HL-60 (cell line): ENCODE results near the gene PSMD11.
"Not testable (repeated sequence)": the region's sequence is repeated elsewhere in the genome, so short reads cannot be mapped to it uniquely, and the experiment has no call there.

ENCODE experiments used
- DNase-seq, 2 experiments: peaks; one replicate each; pipeline ENCODE4 v3.0.0-alpha.2; 2010 to 2020; ENCODE audit warnings: low read depth in 1 of 2, low spot score in 1 of 2
- H3K27ac ChIP-seq: fragments of 250-450 bp; sonication (Bioruptor Pico); replicated peaks from 2 replicates; pipeline ENCODE4 v1.5.1; 2020; ENCODE audit warnings: mild to moderate bottlenecking, moderate library complexity
- H3K27me3 ChIP-seq: fragments of 250-450 bp; sonication (Bioruptor Pico); 2 replicates; pipeline ENCODE4 v1.5.1; 2021; ENCODE audit warnings: mild to moderate bottlenecking, moderate library complexity; ENCODE audit not compliant: insufficient read depth, poor library complexity, severe bottlenecking
- H3K4me3 ChIP-seq: replicated peaks from 2 replicates; pipeline ENCODE4 v1.5.1; 2011; ENCODE audit warnings: mild to moderate bottlenecking, control low read depth, low read length; ENCODE audit not compliant: insufficient read depth
- GABPA ChIP-seq: IDR thresholded peaks from 2 replicates; pipeline ENCODE4 v1.6.1; 2012; ENCODE audit warnings: low read depth
- POLR2AphosphoS5 ChIP-seq: IDR thresholded peaks from 2 replicates; pipeline ENCODE4 v1.6.1; 2012; ENCODE audit warnings: low read depth
- SPI1 ChIP-seq: IDR thresholded peaks from 2 replicates; pipeline ENCODE4 v1.6.1; 2012; ENCODE audit warnings: low read depth, mild to moderate bottlenecking, borderline replicate concordance
- long read RNA-seq: library from polyadenylated mRNA; unstranded; transcript quantifications from one replicate; pipeline ENCODE4 v2.0.0, GENCODE V29; 2020
- TF ChIP-seq, protein P1 (sequence below): IDR thresholded peaks from 2 replicates; pipeline ENCODE4 v1.6.1; 2012; ENCODE audit warnings: low read depth; ENCODE audit not compliant: insufficient replicate concordance
- TF ChIP-seq, protein P2 (sequence below): IDR thresholded peaks from one replicate; pipeline ENCODE4 v1.5.1; 2011; ENCODE audit warnings: low read length, control low read depth, inconsistent platforms; ENCODE audit not compliant: insufficient read depth

The PSMD11 gene
- long read RNA-seq, full-length matches to known transcripts: 648 of 675 reads
- long read RNA-seq, partial matches to known transcripts: 4 of 675 reads
- long read RNA-seq, other reads (novel, unspliced or antisense): 23 of 675 reads

DNA sequence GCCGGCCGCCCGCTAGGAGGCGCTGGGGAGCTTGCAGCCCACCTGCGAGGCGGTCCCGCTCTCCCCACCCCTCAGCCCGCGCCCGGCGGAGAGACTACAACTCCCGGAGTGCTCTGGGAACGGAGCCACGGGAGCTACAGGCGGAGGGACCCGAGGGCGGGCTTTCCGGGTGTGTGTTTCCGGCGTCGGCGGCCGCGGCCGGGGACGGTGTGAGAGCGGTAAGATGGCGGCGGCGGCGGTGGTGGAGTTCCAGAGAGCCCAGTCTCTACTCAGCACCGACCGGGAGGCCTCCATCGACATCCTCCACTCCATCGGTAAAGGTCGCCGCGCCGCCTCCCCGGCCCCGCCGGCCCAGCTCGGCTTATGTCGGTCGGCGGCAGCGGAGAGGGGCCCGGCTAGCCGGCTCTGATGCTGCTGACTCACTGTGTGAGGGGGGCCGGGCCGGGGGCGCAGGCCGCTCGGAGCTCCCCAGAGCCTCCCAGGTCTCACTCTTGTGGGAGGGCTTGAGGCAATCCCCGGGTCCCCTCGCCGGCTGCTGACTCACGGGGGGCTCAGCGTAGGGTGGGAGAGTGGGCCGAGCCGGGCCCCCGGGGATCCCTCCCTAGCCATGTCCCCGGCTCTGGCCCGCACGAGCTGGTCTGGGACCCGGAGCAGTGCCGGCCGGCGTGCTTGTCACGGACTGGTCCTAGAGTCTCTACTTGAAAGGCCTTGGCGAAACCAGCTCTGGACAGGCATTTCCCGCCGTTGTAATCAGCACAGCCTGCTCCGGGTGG lies at the start of gene PSMD11:
TSS of gene PSMD11 (plus strand) at position 210 of the 773 bp plus-strand sequence. CDS start at position 224, 14 bp downstream.
- H3K27ac ChIP-seq: peak within 1 kb of the TSS; percentile 87

DNA sequence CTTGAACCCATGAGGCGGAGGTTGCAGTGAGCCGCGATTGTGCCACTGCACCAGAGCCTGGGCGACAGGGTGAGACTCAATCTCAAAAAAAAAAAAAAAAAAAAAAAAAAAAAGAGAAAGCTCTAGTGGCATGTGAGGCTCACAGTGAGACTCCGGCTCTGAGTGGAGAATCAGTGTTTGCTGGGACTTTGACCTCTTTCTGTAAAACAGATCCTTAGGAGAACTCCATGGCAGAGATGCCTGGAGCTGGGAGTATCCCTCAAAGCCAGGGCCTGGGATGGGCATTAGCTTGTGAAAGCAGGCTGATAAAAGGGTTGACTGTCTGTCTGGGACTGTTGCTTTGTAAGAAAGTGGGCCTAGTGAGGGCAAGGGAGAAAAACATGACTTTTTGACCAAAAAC lies 48.0 kb upstream of the PSMD11 start:
- Histone ChIP-seq H3K27me3 (no peaks in the 10 kb centered on the region), H3K4me3 (no peak overlapping the region), H3K27ac (no peak overlapping the region)
- TF ChIP-seq GABPA: no peak
- TF ChIP-seq SPI1: no peak
- TF ChIP-seq, protein P1, sequence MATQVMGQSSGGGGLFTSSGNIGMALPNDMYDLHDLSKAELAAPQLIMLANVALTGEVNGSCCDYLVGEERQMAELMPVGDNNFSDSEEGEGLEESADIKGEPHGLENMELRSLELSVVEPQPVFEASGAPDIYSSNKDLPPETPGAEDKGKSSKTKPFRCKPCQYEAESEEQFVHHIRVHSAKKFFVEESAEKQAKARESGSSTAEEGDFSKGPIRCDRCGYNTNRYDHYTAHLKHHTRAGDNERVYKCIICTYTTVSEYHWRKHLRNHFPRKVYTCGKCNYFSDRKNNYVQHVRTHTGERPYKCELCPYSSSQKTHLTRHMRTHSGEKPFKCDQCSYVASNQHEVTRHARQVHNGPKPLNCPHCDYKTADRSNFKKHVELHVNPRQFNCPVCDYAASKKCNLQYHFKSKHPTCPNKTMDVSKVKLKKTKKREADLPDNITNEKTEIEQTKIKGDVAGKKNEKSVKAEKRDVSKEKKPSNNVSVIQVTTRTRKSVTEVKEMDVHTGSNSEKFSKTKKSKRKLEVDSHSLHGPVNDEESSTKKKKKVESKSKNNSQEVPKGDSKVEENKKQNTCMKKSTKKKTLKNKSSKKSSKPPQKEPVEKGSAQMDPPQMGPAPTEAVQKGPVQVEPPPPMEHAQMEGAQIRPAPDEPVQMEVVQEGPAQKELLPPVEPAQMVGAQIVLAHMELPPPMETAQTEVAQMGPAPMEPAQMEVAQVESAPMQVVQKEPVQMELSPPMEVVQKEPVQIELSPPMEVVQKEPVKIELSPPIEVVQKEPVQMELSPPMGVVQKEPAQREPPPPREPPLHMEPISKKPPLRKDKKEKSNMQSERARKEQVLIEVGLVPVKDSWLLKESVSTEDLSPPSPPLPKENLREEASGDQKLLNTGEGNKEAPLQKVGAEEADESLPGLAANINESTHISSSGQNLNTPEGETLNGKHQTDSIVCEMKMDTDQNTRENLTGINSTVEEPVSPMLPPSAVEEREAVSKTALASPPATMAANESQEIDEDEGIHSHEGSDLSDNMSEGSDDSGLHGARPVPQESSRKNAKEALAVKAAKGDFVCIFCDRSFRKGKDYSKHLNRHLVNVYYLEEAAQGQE: no peak
- TF ChIP-seq, protein P2, sequence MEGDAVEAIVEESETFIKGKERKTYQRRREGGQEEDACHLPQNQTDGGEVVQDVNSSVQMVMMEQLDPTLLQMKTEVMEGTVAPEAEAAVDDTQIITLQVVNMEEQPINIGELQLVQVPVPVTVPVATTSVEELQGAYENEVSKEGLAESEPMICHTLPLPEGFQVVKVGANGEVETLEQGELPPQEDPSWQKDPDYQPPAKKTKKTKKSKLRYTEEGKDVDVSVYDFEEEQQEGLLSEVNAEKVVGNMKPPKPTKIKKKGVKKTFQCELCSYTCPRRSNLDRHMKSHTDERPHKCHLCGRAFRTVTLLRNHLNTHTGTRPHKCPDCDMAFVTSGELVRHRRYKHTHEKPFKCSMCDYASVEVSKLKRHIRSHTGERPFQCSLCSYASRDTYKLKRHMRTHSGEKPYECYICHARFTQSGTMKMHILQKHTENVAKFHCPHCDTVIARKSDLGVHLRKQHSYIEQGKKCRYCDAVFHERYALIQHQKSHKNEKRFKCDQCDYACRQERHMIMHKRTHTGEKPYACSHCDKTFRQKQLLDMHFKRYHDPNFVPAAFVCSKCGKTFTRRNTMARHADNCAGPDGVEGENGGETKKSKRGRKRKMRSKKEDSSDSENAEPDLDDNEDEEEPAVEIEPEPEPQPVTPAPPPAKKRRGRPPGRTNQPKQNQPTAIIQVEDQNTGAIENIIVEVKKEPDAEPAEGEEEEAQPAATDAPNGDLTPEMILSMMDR: no peak
- no peak for TF ChIP-seq POLR2AphosphoS5
- DNase-seq: no peak

More for the DNA sequence above, at the start of gene PSMD11:
- Histone ChIP-seq H3K4me3 (peak within 1 kb of the TSS; percentile 99), H3K27me3 (no peaks in the 10 kb centered on the region)
- DNase-seq: peak; percentile 86 to 98
- TF ChIP-seq SPI1: no peak
- peak; percentile 100 for TF ChIP-seq GABPA
- TF ChIP-seq, protein P1: no peak
- TF ChIP-seq POLR2AphosphoS5: peak; percentile 29; the same call in 1 of the 2 replicates
- TF ChIP-seq, protein P2: peak; percentile 68

DNA sequence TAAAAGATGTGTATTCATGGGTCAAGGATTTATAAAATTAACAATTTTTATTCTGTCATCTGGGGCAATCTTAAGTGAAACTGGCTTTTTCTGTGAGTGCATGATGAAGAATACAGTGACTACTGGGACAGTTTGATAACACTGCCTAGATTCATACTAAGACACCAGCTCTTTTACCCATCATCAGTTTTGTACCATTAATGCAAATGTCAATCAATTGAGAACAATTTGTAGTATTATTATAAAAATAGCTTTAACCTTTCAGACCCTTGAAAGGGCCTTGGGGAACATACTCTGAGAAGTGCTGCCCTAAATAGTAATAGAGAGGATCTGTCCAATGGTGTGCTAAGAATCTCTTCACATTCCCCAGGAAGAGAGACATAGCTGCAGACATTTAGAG lies 45.4 kb upstream of the PSMD11 start:
- Histone ChIP-seq H3K27ac (no peak overlapping the region), H3K4me3 (no peak overlapping the region), H3K27me3 (no peaks in the 10 kb centered on the region)
- DNase-seq: no peak
- TF ChIP-seq, protein P1: no peak
- no peak for TF ChIP-seq SPI1
- no peak for TF ChIP-seq GABPA
- TF ChIP-seq, protein P2: no peak
- TF ChIP-seq POLR2AphosphoS5: no peak

DNA sequence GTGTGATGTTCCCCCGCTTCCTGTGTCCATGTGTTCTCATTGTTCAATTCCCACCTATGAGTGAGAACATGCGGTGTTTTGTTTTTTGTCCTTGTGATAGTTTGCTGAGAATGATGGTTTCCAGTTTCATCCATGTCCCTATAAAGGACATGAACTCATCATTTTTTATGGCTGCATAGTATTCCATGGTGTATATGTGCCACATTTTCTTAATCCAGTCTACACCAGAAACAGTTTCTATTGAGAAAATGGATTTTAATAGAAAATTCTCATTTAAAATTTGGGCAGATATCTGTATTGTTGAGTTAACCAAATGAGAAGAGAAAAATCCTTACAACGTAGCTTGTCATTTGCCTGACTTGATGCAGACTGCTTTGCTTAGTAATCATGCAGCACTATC lies 34.2 kb upstream of the PSMD11 start:
- H3K27ac ChIP-seq, H3K4me3 ChIP-seq, DNase-seq: not testable (repeated sequence)

More for the DNA sequence above, 34.2 kb upstream of the PSMD11 start:
- not testable (repeated sequence) for H3K27me3 ChIP-seq
